GM23248 (cell line): ENCODE measurements around the gene RPA1.

Experiments
- EZH2 ChIP-seq: fragments of 200-600 bp; sonication (generic); IDR thresholded peaks from 2 replicates; pipeline ENCODE4 v1.6.1; 2018; ENCODE audit warnings: antibody characterized with exemption, mild to moderate bottlenecking; ENCODE audit not compliant: insufficient read depth, poor library complexity, severe bottlenecking
- EZH2phosphoT487 ChIP-seq: fragments of 200-600 bp; sonication (generic); IDR thresholded peaks from 2 replicates; pipeline ENCODE4 v1.6.1; 2018; ENCODE audit warnings: antibody characterized with exemption, moderate library complexity, mild to moderate bottlenecking, low read depth; ENCODE audit not compliant: insufficient read depth

GRCh38 chr17:1946021-1946932 is 116.5 kb downstream of the RPA1 start:
- no peak for TF ChIP-seq EZH2
- no peak for TF ChIP-seq EZH2phosphoT487
